NCI-H1417 treated with DMSO at 0.1 percent for 48 hours (cell line): ENCODE measurements around the gene BID.
"Not testable (repeated sequence)": the region's sequence is repeated elsewhere in the genome, so short reads cannot be mapped to it uniquely, and the experiment has no call there.

Source experiments
- DNase-seq: peaks from one replicate; lab custom pipeline; 2025; lab: John Stamatoyannopoulos, UW

Gene BID

DNA sequence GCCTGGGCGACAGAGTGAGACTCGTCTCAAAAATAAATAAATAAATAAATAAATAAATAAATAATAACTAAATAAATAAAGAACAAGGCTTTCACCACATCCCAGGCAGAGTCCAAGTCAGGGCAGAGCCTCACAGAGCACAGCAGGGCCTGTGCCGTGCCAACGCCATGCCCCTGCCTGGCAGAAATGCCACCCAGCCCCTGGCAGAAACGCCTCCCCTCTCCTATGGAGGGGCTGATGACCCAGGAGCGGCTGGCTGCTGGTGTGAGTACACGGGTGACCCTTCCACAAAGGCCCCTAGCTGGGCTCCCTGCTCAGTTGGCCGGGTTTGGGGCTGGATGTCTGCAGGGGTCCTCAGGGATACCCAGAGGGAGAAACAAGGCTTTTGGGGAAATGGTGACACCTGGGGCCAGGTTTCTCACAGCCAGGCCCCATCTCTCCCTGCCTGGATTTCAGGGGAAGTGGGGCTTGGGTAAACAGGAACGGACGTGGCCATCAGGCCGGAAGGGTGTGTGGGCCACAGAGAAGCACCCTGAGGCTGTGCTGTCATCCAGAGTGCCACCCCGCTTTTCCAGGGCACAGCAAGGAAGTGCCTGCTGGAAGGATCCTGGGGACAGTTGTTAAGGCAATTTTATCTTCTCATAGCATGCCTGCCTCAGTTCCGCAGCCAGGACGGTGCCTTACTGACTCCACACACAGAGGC is 5.1 kb downstream of the BID start:
- no peak for DNase-seq

DNA sequence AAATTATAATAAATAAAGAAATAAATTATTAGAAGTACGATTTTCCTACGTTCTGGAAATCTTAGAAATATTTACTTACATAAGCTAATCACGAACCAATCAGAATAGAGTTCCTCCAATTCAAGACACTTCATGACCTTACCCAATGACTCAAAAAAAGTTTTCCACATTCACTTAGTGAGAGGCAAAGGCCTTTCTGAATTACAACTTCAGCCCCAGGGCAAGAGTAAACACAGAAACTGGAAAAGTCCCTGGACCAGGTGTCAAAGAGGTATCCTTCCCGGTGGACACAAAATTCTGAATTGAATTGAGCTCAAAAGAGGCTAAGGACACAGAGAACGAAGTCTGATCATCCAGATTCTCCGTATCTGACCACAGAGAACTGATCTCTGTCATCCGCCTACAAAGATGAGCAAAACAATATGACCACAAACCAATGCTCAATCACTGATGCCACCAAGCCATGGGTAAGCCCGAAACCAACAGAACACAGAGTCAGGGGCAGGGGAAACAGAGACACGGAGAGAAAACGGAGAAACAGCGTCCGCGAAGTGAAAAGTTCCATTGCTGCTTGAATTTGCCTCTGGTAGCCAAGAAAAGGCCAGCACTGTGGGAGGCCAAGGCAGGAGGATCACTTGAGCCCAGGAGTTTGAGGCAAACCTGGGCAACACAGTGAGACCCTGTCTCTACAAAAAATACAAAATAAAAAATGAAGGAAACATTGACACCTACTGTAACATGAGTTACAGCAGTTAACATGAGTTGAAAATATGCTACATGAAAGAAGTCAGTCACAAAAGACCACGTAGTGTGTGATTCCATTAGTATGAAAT is 6.8 kb downstream of the BID start:
- DNase-seq, result no peak

DNA sequence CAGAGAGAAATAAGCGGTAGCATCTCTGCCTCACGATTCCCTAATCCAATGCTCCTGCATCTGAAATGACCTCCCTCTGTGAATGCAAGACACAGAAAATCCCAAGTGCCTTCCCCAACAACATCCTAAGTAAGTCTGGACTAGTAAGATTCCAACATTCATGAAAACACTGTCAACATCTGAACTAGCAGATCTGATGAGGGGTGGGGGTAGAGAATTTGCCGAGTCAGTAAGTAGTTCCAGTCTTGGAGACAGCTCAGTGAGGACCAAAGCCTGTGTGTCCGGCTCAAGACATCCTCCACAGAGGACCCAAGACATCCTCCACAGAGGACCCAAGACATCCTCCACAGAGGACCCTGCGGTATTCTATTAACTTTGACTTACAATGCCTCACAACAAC is 9.4 kb downstream of the BID start:
- not testable (repeated sequence) for DNase-seq

DNA sequence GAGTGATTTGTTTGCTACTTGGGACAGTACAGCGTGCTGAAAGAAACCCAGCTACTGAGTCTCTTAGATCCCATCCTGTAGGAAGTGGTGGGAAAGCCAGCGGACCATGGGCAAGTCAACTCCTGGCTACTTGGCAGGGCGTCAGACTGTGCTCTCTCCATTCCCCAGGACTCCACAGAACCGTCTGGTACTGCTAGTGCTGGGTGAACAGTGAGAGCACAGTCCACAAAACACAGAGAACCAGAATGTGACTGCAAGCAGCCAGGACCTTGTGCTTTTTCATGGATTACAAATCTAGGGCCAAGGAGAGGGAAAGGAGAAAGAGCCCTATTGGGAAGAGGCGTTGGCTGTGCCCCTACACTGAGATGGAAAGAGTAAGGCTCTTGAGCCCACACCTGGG is 10.2 kb downstream of the BID start:
- DNase-seq, result no peak

DNA sequence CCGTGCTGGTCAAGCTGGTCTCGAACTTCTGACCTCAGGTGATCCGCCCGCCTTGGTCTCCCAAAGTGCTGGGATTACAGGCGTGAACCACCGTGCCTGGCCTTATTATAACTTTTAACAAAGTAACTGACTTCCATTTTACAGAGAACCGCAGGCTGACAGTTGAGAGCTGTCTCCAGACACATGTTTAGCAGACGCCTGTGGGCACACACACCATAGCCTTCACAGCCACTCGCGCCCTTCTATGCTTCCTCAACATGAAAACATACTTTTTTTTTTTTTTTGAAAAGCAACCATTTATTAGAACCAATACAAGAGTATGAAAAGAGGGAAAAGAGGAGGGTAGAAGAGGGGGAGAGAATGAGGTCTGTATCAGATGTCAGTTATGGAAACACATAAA is 10.8 kb downstream of the BID start:
- not testable (repeated sequence) for DNase-seq

DNA sequence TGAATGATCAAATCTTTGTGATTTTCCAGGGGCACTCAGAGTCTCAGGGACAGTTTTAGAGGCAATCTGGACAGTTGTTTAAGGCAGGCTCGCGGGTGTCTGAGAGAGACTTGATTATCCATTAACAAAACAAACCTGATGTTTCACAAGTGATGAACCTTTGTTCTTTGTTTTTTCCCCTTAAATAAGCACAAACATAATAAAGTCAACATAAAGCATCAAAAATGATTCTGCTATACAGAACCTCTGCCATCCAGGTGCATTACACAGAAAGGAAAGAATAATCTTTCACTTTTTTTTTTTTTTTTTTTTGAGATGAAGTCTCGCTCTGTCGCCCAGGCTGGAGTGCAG is 13.2 kb downstream of the BID start:
- DNase-seq, result no peak

DNA sequence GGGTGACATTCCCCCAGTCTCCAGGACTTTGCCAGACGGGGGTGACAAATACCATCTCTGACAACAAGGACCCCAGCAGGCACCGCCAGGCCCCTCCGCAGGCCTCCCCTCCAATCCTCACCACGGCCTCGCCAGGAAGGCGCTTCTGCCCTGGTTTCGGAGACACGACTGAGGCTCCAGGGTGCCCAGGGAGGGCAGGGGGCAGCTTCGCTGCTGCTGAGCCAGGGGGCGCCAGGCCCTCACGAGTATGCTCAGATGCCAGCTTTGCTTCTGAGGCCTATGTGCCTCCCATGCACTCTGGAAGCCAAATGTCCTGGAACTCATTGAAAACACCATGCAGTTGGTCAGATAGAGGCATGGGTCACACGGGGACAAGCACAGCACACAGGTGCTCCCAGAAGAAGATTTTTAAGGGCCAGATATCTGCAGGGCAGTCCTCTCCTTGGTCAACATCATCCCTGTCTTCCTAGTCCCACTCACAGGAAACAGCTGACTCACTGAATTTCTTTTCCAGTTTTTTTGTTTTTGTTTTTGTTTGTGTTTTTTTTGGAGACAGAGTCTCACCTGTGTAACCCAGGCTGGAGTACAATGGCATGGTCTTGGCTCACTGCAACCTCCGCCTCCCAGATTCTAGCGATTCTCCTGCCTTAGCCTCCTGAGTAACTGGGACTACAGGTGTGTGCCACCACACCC is 19.9 kb downstream of the BID start:
- DNase-seq, result no peak

DNA sequence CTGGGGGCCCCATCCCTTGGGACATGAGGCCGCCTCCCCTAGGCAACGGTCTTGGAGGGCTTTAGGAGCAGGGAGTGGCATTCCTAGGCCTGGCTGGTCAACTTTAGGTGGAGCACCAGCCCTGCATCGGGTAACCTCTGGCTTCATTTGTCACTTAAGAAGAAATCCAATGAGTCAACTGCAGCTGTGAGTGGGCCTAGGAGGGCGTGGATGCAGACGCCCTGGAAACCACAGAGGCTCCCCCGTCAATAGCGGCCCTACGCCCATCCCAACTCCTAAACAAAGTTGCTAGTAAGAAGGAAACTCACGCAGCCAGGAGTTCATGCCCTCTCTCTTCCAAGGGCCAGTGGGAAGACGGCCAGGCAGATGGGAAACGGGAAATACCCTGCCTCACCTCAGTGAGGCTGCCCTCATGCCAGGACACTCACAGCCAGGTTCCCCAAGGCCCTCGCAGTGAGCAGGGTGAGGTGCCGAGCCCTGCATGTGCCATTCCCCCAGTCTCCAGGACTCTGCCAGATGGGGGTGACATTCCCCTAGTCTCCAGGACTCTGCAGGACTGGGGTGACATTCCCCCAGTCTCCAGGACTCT is 20.8 kb downstream of the BID start:
- DNase-seq, result no peak

DNA sequence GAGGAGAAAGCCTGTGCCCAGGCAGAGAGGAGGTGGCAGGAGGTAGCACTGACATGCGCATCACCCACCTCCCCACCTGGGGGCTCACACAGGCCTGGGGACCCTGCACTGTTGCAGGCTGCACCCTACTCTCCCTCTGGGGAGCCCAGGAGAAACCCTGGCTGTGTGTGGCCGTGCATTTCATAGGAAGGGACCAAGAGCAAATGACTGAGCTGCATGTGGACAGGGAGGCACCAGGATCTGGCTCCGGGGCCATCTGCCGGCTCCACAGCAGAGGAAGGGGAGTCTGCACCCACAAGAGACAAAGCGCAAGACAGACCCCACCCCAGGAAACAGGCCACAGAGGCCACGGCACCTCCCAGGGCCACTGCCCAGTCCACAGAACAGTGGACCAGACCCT is 22.7 kb downstream of the BID start:
- DNase-seq, result no peak

DNA sequence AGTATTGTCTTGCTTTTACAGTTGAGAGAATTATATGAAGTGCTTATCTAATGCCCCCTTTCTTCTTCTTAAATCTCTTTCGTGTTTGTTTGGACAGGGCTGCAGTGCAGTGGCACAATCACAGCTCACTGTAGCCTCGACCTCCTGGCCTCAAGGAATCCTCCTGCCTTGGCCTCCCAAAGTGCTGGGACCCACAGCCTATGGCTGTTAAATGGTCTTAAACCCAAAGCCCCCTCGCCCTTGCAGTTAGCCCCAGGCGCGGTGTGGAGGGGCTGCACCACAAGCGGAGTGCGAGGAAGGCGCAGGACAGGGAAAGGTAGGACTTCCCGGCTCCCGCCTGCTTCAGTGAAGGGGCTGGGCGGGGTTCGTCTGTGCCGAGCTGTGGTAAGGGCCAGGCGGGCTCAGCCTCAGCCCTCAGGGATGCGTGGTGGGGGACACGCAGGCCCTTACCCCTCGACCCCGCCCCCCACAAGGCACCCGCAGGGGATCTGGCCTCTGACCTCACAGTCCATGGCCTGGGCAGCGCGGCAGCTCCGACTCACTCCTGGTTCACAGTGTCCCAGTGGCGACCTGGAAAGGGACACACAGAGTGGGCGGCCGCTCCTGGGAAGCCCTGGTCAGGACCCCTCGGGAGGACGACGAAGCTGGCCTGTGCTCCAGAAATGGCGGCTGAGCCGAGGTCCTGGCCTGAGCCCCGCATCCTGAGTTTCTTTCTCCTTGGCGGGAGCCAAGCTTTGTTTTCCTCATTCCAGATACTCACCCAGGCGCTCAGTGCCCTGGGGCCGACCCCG is 24.5 kb downstream of the BID start:
- DNase-seq, result no peak

DNA sequence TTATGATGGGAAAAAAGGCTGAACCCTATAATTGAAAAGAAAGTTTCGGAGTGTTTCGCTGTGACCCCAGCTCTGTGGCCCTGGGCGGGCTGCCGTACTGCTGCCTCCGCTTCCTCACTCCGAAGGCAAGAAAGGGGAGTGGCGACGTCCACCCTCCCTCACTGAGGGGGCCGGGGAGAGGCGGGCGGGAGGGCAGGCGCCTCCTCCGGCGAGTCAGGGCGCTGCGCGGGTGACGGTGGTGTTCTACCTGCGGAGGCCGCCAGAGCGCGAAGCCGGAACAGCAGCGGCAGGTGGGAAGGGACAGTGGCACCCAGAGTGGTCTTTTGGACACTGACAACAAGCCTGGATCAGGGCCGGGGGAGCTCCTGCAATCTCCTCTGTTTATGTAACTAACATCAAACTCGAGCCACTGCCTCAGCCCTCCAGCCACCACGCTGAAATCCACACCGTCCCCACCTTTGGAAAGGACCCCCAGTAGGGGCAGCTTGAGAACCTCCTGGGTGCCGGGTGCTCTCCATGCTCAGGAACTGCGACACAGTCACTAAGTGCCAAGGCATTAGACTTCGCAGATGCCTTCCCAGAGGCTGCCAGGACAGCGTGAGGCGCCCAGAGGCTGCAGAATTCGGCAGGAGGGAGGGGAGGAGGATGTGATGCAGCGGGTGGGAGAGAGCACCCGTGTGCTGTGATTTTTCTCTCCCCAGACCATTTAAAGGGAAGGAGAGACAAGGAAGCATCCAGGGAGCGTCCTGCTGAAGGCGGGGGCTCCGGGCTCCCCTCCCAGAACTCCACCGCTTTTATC is 25.5 kb downstream of the BID start:
- no peak for DNase-seq

DNA sequence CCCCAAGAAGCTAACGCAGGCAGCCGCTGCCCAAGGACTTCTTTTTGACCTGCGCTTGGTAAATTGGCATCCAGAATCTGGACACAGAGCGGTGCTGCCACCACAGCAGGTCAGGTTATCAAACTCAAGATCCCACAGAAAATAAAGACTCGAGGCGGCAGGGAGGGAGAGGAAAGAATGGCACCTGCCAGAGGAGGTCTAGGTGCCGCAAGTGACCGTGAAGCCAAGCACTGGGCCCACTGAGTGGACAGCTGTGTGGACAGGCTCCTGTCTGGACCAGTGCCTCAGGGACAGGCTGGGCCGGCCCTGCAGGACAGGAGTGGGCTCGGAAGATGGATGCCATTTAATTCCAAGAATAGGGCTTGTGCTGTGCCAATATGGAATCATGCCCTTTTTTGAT is 27.4 kb downstream of the BID start:
- no peak for DNase-seq

DNA sequence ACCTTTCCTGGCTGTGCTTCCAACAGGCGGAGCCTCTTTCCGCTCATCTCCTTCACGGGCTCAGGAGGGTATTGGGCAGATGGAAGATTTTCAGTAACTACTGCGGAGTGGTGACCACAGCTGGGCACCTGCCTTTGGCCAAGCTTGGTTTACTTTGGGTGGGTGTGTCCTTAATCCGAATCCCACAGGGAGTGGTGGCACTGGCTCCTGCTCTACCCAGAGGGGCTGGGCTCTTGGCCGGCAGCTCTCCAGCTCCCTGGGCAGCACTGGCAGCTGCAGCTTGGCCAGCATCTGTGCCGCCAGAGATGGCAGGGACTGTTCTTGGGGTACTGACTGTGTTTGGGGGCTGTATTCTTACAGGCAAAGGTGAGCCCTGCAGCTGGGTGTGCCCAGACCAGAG is 29.8 kb downstream of the BID start:
- no peak for DNase-seq

DNA sequence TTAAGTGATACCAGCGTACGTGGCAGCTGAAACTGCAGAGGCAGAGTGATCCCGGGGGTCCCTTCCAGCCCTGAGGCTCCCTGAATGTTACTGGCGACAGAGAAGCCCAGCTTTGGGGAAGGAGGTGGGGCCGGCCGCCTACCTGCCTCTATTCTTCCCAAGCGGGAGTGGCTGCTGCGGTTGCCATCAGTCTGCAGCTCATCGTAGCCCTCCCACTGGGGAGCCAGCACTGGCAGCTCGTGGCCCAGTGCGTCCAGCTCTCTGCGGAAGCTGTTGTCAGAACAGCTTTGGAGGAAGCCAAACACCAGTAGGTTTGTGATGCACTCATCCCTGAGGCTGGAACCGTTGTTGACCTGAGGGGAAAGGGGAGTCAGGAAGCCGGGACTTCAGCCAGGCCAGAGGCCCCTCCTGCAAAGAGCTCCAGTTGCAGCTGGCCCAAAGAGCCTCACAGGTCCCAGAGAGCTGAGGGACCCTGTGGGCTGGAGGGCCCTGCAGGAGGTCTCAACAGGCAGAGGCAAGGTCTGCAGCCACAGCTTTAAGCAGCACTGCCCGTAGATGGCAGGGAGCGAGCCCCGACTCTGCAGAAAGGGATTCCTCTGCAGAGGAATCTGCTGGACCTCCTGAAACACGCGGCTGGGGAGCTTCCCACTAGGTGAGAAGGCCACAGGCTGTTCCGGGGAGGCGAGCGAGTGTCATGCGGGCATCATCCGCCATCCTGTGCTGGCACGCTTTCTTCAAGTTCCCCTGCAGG is 30.4 kb downstream of the BID start:
- no peak for DNase-seq

DNA sequence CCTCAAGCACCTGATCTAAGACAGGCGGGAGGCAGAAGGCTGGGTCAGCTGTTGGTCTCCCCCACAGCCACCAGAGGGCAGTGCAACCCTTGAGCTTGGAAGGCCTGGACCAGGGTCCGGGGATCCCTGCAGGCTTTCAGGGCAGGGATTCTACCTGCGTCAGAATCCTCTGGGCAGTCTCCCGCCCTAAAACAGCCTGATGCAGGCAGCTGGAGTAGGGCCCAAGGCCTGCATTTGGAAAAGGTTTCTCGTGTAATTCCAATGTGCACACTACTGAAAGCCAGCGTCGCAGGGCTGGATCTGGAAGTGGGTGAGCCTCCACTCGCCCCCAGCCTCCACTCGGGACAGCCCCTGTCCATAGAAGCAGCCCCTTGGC is 31.8 kb downstream of the BID start:
- DNase-seq, result no peak

DNA sequence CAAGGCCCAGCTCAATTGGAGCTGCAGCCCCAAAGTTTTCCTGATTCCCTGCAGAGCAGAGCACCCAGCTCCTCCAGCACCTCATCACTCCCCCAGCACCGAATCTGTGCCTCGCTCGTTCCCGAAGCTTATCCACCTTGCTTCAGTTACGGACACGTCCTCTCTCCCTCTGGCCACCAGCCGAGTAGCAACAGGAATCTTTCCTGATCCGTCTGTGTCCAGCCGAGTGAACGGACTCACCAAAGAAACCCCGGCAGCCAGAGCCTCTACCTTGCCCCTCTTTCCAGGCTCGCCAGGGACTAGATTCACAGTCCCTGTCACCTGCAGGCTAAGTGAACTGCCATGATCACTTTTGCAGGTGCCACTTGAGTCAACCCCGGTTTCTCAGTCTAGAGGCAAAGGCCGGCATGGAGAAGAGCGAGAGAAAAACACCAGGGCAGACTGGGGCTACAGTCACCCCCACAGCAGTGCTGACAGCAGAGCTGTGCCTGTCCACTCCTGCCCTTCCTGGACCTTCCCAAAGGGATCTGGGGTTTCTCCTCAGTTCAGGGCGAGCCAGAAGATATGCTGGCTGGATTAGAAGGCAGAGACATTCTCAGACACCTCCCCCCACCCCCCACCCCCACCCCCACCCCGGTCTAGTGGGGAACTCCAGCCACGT is 32.3 kb downstream of the BID start:
- no peak for DNase-seq

DNA sequence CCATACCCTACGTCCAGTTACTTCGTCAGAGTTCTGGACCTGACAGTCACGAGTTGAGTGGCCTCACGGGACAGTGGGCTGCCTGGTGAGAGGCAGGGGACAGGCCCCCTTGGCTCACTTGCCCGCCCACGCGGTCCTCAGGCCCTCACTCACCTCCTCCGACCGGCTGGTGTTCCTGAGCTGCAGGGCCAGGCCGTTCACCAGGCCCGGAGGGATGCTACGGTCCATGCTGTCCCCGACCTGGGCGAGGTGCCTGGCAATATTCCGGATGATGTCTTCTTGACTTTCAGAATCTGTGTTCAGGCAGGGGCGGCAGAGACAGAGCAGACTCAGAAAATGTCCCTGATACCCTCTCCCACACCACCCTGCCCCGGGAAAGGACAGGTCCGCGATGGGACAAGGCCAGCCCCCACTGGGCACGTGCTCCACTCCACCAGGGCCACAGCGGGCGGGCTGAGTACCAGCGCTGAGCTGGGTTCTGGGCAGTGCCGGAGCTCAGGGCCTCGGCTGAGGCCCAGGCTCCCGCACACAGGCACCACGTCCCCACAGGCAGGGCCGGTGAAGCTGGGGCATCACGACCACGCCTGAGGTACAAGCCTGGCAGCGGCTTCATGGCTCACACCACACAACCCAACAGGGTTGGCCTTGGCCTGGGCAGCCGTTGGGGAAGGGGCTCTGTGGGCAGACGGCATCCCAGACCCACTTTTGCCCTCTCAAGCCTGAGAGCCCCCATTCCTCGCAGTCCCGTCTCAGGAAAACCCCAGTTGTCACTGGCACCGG is 34.9 kb downstream of the BID start:
- no peak for DNase-seq

DNA sequence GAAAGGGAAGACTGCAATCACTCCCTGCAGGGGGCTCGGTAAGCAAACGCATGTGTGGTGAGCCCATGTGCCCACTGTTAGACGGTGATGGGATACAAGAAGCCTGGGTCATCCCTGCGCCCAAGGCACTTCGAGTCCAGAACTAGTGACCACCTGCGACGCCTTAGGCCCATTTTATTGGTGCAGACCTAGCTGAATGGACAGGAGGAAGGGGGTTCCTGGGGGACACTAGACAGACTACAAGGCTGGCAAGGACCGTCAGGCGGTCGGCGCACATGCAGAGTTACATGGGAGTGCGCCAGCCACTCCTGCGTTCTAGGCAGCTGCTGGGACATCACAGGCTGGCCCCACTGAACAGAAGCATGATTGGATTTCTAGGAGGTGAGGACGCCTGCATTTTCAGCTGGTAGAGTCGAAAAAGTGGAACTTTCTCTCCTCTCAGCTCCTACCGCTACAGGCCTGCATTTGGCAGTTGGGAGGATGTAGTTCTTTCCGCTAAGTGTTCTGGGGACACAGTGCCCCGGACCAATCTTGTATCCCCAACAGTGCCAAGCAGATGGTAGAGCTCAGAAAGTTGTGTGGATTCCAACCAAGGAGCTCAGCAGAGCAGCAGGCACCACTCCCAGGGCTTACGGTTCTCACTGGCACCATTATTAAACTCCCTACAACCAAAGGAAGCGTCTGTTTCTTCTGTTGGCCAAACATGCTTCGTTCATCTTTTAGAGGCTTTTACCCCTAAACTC is 35.7 kb downstream of the BID start:
- no peak for DNase-seq
